Mucosa of stomach (tissue), 1 donor: Measurements from ENCODE around the gene KRTAP10-9.

ENCODE experiments used
- H3K27me3 ChIP-seq: one replicate; pipeline ENCODE4 v1.7.0; 2013; ENCODE audit warnings: mild to moderate bottlenecking, low read length; ENCODE audit not compliant: control insufficient read depth, insufficient read depth
- H3K36me3 ChIP-seq: one replicate; pipeline ENCODE4 v1.7.0; 2013; ENCODE audit warnings: low read length; ENCODE audit not compliant: control insufficient read depth, insufficient read depth
- H3K4me1 ChIP-seq: one replicate; pipeline ENCODE4 v1.7.0; 2013; ENCODE audit warnings: mild to moderate bottlenecking, low read length; ENCODE audit not compliant: control insufficient read depth, insufficient read depth
- H3K4me3 ChIP-seq: one replicate; pipeline ENCODE4 v1.7.0; 2013; ENCODE audit warnings: low read length
- H3K9ac ChIP-seq: one replicate; pipeline ENCODE4 v1.7.0; 2013; ENCODE audit warnings: mild to moderate bottlenecking, low read length, moderate library complexity
- H3K9me3 ChIP-seq: one replicate; pipeline ENCODE4 v1.7.0; 2013; ENCODE audit warnings: mild to moderate bottlenecking, low read length, moderate library complexity; ENCODE audit not compliant: control insufficient read depth
- donor health status: Pancreatic carcinoma.

Gene KRTAP10-9

GRCh38 chr21:44667612-44668011 is 40.7 kb downstream of the KRTAP10-9 start:
- no peak overlapping the region for H3K9ac ChIP-seq

GRCh38 chr21:44670642-44671432 is 43.9 kb downstream of the KRTAP10-9 start:
- H3K9ac ChIP-seq = no peak overlapping the region
- H3K9me3 ChIP-seq = no peaks in the 10 kb centered on the region
- no peaks in the 10 kb centered on the region for H3K36me3 ChIP-seq

More at GRCh38 chr21:44667612-44668011, 40.7 kb downstream of the KRTAP10-9 start:
- no peaks in the 10 kb centered on the region for H3K27me3 ChIP-seq
- no peaks in the 10 kb centered on the region for H3K9me3 ChIP-seq
- H3K4me3 ChIP-seq = no peak overlapping the region
- H3K36me3 ChIP-seq = no peaks in the 10 kb centered on the region
- no peaks in the 10 kb centered on the region for H3K4me1 ChIP-seq

GRCh38 chr21:44671911-44672310 is 45.0 kb downstream of the KRTAP10-9 start:
- H3K4me3 ChIP-seq = no peak overlapping the region
- no peaks in the 10 kb centered on the region for H3K4me1 ChIP-seq
- H3K9ac ChIP-seq = no peak overlapping the region
- H3K36me3 ChIP-seq = no peaks in the 10 kb centered on the region
- H3K9me3 ChIP-seq = no peaks in the 10 kb centered on the region
- no peaks in the 10 kb centered on the region for H3K27me3 ChIP-seq

More at GRCh38 chr21:44670642-44671432, 43.9 kb downstream of the KRTAP10-9 start:
- Histone ChIP-seq H3K4me1 (no peaks in the 10 kb centered on the region), H3K4me3 (no peak overlapping the region), H3K27me3 (no peaks in the 10 kb centered on the region)

- no peaks in the 10 kb centered on the region for H3K36me3 ChIP-seq
- no peaks in the 10 kb centered on the region for H3K27me3 ChIP-seq
- H3K4me1 ChIP-seq = no peaks in the 10 kb centered on the region
- no peak overlapping the region for H3K4me3 ChIP-seq
- no peak overlapping the region for H3K9ac ChIP-seq
- no peaks in the 10 kb centered on the region for H3K9me3 ChIP-seq
These were observed 51.0 kb downstream of the KRTAP10-9 start for GRCh38 chr21:44677881-44678280.
